GM23338 (cell line): ENCODE data around the gene PDSS2. TPM values are rescaled to one million over a fixed set of nuclear protein-coding genes. Genes with fewer than 3 reads are reported as not detected.

ENCODE experiments used
- ATAC-seq: fragments of 200-7000 bp; cut with Tn5 transposase; 3 replicates; pipeline ENCODE4 v1.9.1; 2020
- DNase-seq: peaks from one replicate; pipeline ENCODE4 v3.0.0-alpha.2; 2015; ENCODE audit warnings: low spot score
- H2AFZ ChIP-seq: fragments of 200-600 bp; sonication (generic); 2 replicates; pipeline ENCODE4 v1.8.0; 2016; ENCODE audit warnings: antibody characterized with exemption, mild to moderate bottlenecking, moderate library complexity
- H3F3A ChIP-seq: fragments of 200-600 bp; sonication (generic); replicated peaks from 2 replicates; pipeline ENCODE4 v1.8.0; 2017; ENCODE audit warnings: antibody characterized with exemption, mixed run types, low read depth
- H3K27ac ChIP-seq: fragments of 200-600 bp; sonication (generic); 2 replicates; pipeline ENCODE4 v1.6.1; 2016; ENCODE audit warnings: low read depth
- H3K27me3 ChIP-seq: fragments of 200-600 bp; sonication (generic); 2 replicates; pipeline ENCODE4 v1.8.0; 2016; ENCODE audit warnings: mild to moderate bottlenecking, mixed run types, moderate library complexity; ENCODE audit not compliant: insufficient read depth
- H3K36me3 ChIP-seq: fragments of 200-600 bp; sonication (generic); 2 replicates; pipeline ENCODE4 v1.8.0; 2016; ENCODE audit warnings: mild to moderate bottlenecking; ENCODE audit not compliant: insufficient read depth
- H3K4me1 ChIP-seq: fragments of 200-600 bp; sonication (generic); 2 replicates; pipeline ENCODE4 v1.8.0; 2016; ENCODE audit warnings: mild to moderate bottlenecking, moderate library complexity; ENCODE audit not compliant: insufficient read depth
- H3K4me2 ChIP-seq: fragments of 200-600 bp; sonication (generic); 2 replicates; pipeline ENCODE4 v1.7.1; 2017; ENCODE audit warnings: mixed run types
- H3K4me3 ChIP-seq: fragments of 200-600 bp; sonication (generic); 2 replicates; pipeline ENCODE4 v1.6.1; 2016; ENCODE audit warnings: mixed run types
- H3K79me2 ChIP-seq: fragments of 200-600 bp; sonication (generic); replicated peaks from 2 replicates; pipeline ENCODE4 v1.8.0; 2017; ENCODE audit warnings: mild to moderate bottlenecking; ENCODE audit not compliant: insufficient read depth
- H3K9me2 ChIP-seq: fragments of 200-600 bp; sonication (generic); 2 replicates; pipeline ENCODE4 v1.8.0; 2017; ENCODE audit not compliant: insufficient read depth
- H4K20me1 ChIP-seq: fragments of 200-600 bp; sonication (generic); replicated peaks from 2 replicates; pipeline ENCODE4 v1.8.0; 2017; ENCODE audit warnings: mild to moderate bottlenecking; ENCODE audit not compliant: insufficient read depth
- H3K27ac Mint-ChIP-seq: 2 replicates; pipeline ENCODE4 v1.8.0; 2020; ENCODE audit warnings: inconsistent platforms, mild to moderate bottlenecking, moderate library complexity, mixed read lengths
- H3K27me3 Mint-ChIP-seq: 3 replicates; pipeline ENCODE4 v1.8.0; 2022; ENCODE audit warnings: low read depth, mild to moderate bottlenecking, moderate library complexity, mixed read lengths, inconsistent platforms; ENCODE audit not compliant: insufficient read depth, poor library complexity
- H3K36me3 Mint-ChIP-seq: 3 replicates; pipeline ENCODE4 v1.8.0; 2021; ENCODE audit warnings: low read depth, mild to moderate bottlenecking, inconsistent platforms, moderate library complexity, mixed read lengths
- H3K4me1 Mint-ChIP-seq: 3 replicates; pipeline ENCODE4 v1.8.0; 2020; ENCODE audit warnings: mild to moderate bottlenecking, inconsistent platforms, mixed read lengths
- H3K4me3 Mint-ChIP-seq: 3 replicates; pipeline ENCODE4 v1.8.0; 2021; ENCODE audit warnings: moderate library complexity, mild to moderate bottlenecking, inconsistent platforms, mixed read lengths
- H3K9me3 Mint-ChIP-seq: 3 replicates; pipeline ENCODE4 v1.8.0; 2020; ENCODE audit warnings: moderate library complexity, mild to moderate bottlenecking, inconsistent platforms, mixed read lengths
- CREB1 ChIP-seq: fragments of 250-450 bp; sonication (Bioruptor Pico); IDR thresholded peaks from 2 replicates; pipeline ENCODE4 v1.5.0; 2020; ENCODE audit warnings: low read depth, mild to moderate bottlenecking, moderate library complexity
- CTCF ChIP-seq, 2 experiments: fragments of 200-600 bp in 1 of 2; sonication (generic) in 1 of 2; conservative IDR thresholded peaks; 2 replicates each; pipeline versions ENCODE4 v1.5.1 to v1.6.1; 2016 to 2017; ENCODE audit warnings: antibody characterized with exemption in 2 of 2, low read depth in 2 of 2, mild to moderate bottlenecking in 2 of 2, moderate library complexity in 1 of 2
- ETS1 ChIP-seq: IDR thresholded peaks from 2 replicates; pipeline ENCODE4 v1.6.1; 2016; ENCODE audit warnings: antibody characterized with exemption
- EZH2 ChIP-seq: fragments of 200-600 bp; sonication (generic); IDR thresholded peaks from one replicate; pipeline ENCODE4 v1.8.0; 2017; ENCODE audit warnings: antibody characterized with exemption, mild to moderate bottlenecking, low read depth; ENCODE audit not compliant: unreplicated experiment
- JUNB ChIP-seq: IDR thresholded peaks from one replicate; pipeline ENCODE4 v1.6.1; 2016; ENCODE audit warnings: antibody characterized with exemption; ENCODE audit not compliant: unreplicated experiment
- NANOG ChIP-seq: IDR thresholded peaks from 2 replicates; pipeline ENCODE4 v1.6.1; 2016; ENCODE audit warnings: antibody characterized with exemption, borderline replicate concordance
- POLR2AphosphoS5 ChIP-seq: IDR thresholded peaks from 2 replicates; pipeline ENCODE4 v1.6.1; 2016; ENCODE audit warnings: antibody characterized with exemption, low read depth
- REST ChIP-seq: IDR thresholded peaks from one replicate; pipeline ENCODE4 v1.6.1; 2018; ENCODE audit warnings: antibody characterized with exemption; ENCODE audit not compliant: unreplicated experiment
- ZNF114 ChIP-seq: fragments of 250-450 bp; sonication (Bioruptor Pico); IDR thresholded peaks from 2 replicates; pipeline ENCODE4 v1.5.0; 2020; ENCODE audit warnings: mild to moderate bottlenecking, moderate library complexity
- ZNF331 ChIP-seq: fragments of 250-450 bp; sonication (Bioruptor Pico); IDR thresholded peaks from 2 replicates; pipeline ENCODE4 v1.5.0; 2020; ENCODE audit warnings: low read depth, mild to moderate bottlenecking, moderate library complexity
- ZNF462 ChIP-seq: fragments of 250-450 bp; sonication (Bioruptor Pico); IDR thresholded peaks from 2 replicates; pipeline ENCODE4 v1.5.0; 2020; ENCODE audit warnings: mild to moderate bottlenecking, moderate library complexity
- polyA plus RNA-seq: library from polyadenylated mRNA; unstranded; fragments of >200 nt; fragmentation: Nextera tagmentation; extraction: Ambion mirVana; gene quantifications from 2 replicates; pipeline ENCODE4 v1.2.1, GENCODE V29; 2016
- total RNA-seq: library from RNA; depleted of rRNA; stranded (reverse); fragments of >200 nt; shearing (Covaris generic); gene quantifications from 2 replicates; pipeline ENCODE4 v1.2.3, GENCODE V29; 2014

The PDSS2 gene
- total and polyA plus RNA-seq, 2 experiments from 2014 or later = 7.3 to 16.7 TPM

GRCh38 chr6:107333491-107333890, 125.9 kb downstream of the PDSS2 start (continued):
- no peak for TF ChIP-seq ETS1

GRCh38 chr6:107331409-107332386, 127.7 kb downstream of the PDSS2 start:
- H3K36me3 ChIP-seq = no peaks in the 10 kb centered on the region

More at GRCh38 chr6:107331409-107332386, 127.7 kb downstream of the PDSS2 start:
- Histone ChIP-seq H2AFZ (no peak overlapping the region), H3K4me2 (no peak overlapping the region), H3K4me1 (no peaks in the 10 kb centered on the region), H3F3A (no peaks in the 10 kb centered on the region), H3K27me3 (no peaks in the 10 kb centered on the region), H3K79me2 (no peaks in the 10 kb centered on the region), H4K20me1 (no peaks in the 10 kb centered on the region), H3K4me3 (no peak overlapping the region), H3K27ac (no peak overlapping the region), H3K9me2 (no peaks in the 10 kb centered on the region)
- DNase-seq (no peak), ATAC-seq (no peak)
- TF ChIP-seq POLR2AphosphoS5 = no peak
- no peak for TF ChIP-seq NANOG
- no peak for TF ChIP-seq ZNF462 (CRISPR knock-in tag)
- no peak for TF ChIP-seq CTCF (conservative IDR thresholded peaks at IDR 0.05; ENCODE audit: low read depth in 2 of 2)
- TF ChIP-seq CREB1 = no peak
- TF ChIP-seq REST = no peak
- TF ChIP-seq ZNF331 = no peak
- TF ChIP-seq ZNF114 = no peak
- no peak for TF ChIP-seq JUNB
- no peak for TF ChIP-seq EZH2
- Mint-ChIP-seq H3K27me3 (peaks cover 2% of the 10 kb centered on the region), H3K27ac (no peak overlapping the region), H3K4me1 (no peaks in the 10 kb centered on the region; the same call in 2 of the 3 replicates), H3K36me3 (no peaks in the 10 kb centered on the region), H3K9me3 (no peaks in the 10 kb centered on the region), H3K4me3 (no peak overlapping the region)
